Ovary (tissue), 9 donors: Measurements from ENCODE around the gene RWDD1. TPM values are rescaled to one million over a fixed set of nuclear protein-coding genes. Genes with fewer than 3 reads are reported as not detected.

Source experiments
- DNase-seq, 5 donors: peaks; one replicate each; pipeline ENCODE4 v3.0.0-alpha.2; 2019 to 2020
- H3K27ac ChIP-seq, 2 donors: fragments of 200-600 bp; one replicate each; pipeline versions ENCODE4 v1.5.1 to v1.8.0; 2019 to 2022
- H3K27me3 ChIP-seq: fragments of 200-600 bp; one replicate; pipeline ENCODE4 v1.8.0; 2022
- H3K36me3 ChIP-seq: fragments of 200-600 bp; sonication (generic); one replicate; pipeline ENCODE4 v1.5.1; 2019
- H3K4me1 ChIP-seq: one replicate; pipeline ENCODE4 v1.8.1; 2013; ENCODE audit warnings: mild to moderate bottlenecking, moderate library complexity; ENCODE audit not compliant: insufficient read depth
- H3K4me3 ChIP-seq: fragments of 200-600 bp; sonication (generic); one replicate; pipeline ENCODE4 v1.5.1; 2017
- H3K9me3 ChIP-seq, 2 donors: fragments of 200-600 bp in 1 of 2; sonication (generic) in 1 of 2; one replicate each; pipeline versions ENCODE4 v1.5.1 to v1.8.1; 2013 to 2019; ENCODE audit warnings: mild to moderate bottlenecking in 1 of 2, moderate library complexity in 1 of 2
- EP300 ChIP-seq: sonication (generic); formaldehyde crosslinking; IDR thresholded peaks from one replicate; pipeline ENCODE4 v1.6.1; 2017; ENCODE audit warnings: antibody characterized with exemption
- POLR2A ChIP-seq: fragments of 450-650 bp; IDR thresholded peaks from one replicate; pipeline ENCODE4 v1.6.1; 2017; ENCODE audit warnings: antibody characterized with exemption, mild to moderate bottlenecking, moderate library complexity
- WGBS, 3 donors: extraction: QIAGEN DNeasy Blood & Tissue Kit in 1 of 3; methylation state at CpG; one replicate each; pipeline versions ENCODE4 v1.1.5 to v1.1.7; 2013 to 2017; 5-methylcytosine and 5-hydroxymethylcytosine counted together
- intact Hi-C, 4 donors: fragments of 100-400 bp; cut with DNase I; formaldehyde crosslinking; loops; one replicate each; pipeline versions ENCODE4 v1.11.0 to v1.15.1; 2022 to 2023
- polyA plus RNA-seq, 2 donors: library from polyadenylated mRNA; stranded (reverse); fragments of 200-250 nt in 1 of 2; fragments of 350-450 nt in 1 of 2; fragmentation: Illumina TruSeq in 1 of 2; extraction: RNeasy Lipid Tissue Mini Kit (QIAGEN cat#74804) in 1 of 2; gene quantifications; one replicate each; pipeline ENCODE4 v1.2.3, GENCODE V29; 2013 to 2014
- total RNA-seq, 7 donors: library from RNA; depleted of rRNA in 2 of 7; stranded (reverse); fragments of >200 nt in 2 of 7; fragmentation: NEBNext Ultra II Directional in 3 of 7; extraction: Animal tissue kit (Norgen Biotek cat#: 25700) in 3 of 7; gene quantifications; one replicate each; pipeline versions ENCODE4 v1.1.0 to v1.2.4, GENCODE V29; 2016 to 2023
- TF ChIP-seq, protein P1 (sequence below), 3 donors: fragments of 450-650 bp in 2 of 3; fragments of 200-600 bp in 1 of 3; IDR thresholded peaks; one replicate each; pipeline versions ENCODE4 v1.5.1 to v1.8.0; 2016 to 2022; ENCODE audit warnings: antibody characterized with exemption in 3 of 3, mild to moderate bottlenecking in 1 of 3
- donor health status: DM: no; HTN: no; CAD: no; lungs with moderate emphysema.
- donor health status: DM: no; HTN: no; CAD: no.
- donor health status: Bipolar disorder and iron deficiency.
- donor health status: DM: yes; HTN: yes; CAD: no.
- donor health status: DM: no; HTN: no; CAD: no.
- donor health status: DM: yes; HTN: yes; CAD: no.

The RWDD1 gene
- total and polyA plus RNA-seq, 9 donors, result 36.5 to 82.2 (median 49.3) TPM

DNA sequence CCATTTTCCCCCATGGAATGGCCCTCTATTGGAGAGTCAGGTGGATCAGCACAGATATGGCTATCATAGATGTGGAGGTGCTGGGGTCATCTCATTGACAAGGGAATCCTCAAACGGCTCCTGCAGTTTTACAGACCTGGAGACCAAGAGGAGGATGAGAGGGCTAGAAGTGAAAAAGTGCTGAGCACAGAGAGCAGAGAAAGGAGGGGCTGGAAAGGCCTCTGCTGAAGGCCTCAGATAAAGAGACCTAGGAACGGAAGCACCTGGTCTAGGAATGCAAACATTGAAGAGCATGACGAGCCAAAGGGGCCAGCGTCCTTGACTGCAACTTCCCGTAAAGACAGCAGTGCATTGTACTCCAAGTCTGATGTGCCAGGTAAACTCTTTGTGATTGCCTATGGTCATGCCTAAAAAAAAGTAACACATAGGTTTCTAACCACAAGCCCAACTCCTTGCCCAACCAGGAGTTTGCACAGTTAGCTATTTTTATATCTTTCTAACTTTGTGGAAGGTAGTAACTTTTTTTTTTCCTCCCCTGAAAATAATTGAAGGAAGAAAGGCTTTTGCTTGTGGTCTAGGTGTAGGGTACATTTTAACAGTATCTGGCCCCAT is 60.2 kb downstream of the RWDD1 start:
- H3K4me3 ChIP-seq, result no peak overlapping the region
- WGBS, 3 donors, result 4 to 23% (median 15%) methylated on average over 5 of the region's 5 CpGs
- DNase-seq, result peak in 2 of 5 donors; percentile 10 to 48
- H3K36me3 ChIP-seq, result no peaks in the 10 kb centered on the region
- H3K4me1 ChIP-seq, result peaks cover 4% of the 10 kb centered on the region
- no peaks in the 10 kb centered on the region for H3K9me3 ChIP-seq
- intact Hi-C loops, result no loop called here
- TF ChIP-seq EP300 (no peak), POLR2A (no peak)
- TF ChIP-seq, protein P1, sequence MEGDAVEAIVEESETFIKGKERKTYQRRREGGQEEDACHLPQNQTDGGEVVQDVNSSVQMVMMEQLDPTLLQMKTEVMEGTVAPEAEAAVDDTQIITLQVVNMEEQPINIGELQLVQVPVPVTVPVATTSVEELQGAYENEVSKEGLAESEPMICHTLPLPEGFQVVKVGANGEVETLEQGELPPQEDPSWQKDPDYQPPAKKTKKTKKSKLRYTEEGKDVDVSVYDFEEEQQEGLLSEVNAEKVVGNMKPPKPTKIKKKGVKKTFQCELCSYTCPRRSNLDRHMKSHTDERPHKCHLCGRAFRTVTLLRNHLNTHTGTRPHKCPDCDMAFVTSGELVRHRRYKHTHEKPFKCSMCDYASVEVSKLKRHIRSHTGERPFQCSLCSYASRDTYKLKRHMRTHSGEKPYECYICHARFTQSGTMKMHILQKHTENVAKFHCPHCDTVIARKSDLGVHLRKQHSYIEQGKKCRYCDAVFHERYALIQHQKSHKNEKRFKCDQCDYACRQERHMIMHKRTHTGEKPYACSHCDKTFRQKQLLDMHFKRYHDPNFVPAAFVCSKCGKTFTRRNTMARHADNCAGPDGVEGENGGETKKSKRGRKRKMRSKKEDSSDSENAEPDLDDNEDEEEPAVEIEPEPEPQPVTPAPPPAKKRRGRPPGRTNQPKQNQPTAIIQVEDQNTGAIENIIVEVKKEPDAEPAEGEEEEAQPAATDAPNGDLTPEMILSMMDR (IDR thresholded peaks at IDR 0.05), result no peak
- no peak overlapping the region for H3K27ac ChIP-seq
- H3K27me3 ChIP-seq, result no peaks in the 10 kb centered on the region

DNA sequence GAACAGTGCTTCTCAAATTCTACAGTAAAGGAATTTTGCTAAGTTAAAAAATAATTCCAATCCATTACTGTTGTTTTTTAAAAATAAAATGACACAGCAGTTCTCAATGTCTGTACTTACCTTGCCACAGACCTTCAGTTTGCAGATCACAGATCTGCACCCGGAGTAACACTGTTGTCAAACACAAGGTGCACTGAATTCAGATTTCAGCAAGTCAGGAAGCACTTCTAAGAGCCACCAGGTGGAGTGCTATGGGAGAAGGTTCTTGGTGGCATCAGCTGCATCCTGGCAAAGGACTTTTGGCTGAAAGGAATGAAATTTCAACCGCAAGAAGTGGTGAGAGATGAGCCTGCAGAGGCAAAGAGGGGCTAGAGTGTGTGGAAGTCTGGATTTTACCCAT is 62.4 kb downstream of the RWDD1 start:
- intact Hi-C loops, result no loop called here
- Histone ChIP-seq H3K4me3 (no peak overlapping the region), H3K4me1 (peaks cover 4% of the 10 kb centered on the region), H3K27ac (no peak overlapping the region), H3K36me3 (no peaks in the 10 kb centered on the region), H3K27me3 (no peaks in the 10 kb centered on the region), H3K9me3 (no peaks in the 10 kb centered on the region)
- no peak for DNase-seq
- 82 to 92% (median 90%) methylated on average over 2 of the region's 2 CpGs for WGBS, 3 donors
- TF ChIP-seq POLR2A, result no peak
- TF ChIP-seq EP300, result no peak
- TF ChIP-seq, protein P1 (IDR thresholded peaks at IDR 0.05), result no peak

Other genes with a start within 250 kb of the RWDD1 start
- 10 to 100 TPM; 27.9 to 61.6 (median 43.1) TPM for gene DSE, start 200.6 kb upstream of the RWDD1 start, total RNA-seq
- gene DSE, start 200.6 kb upstream of the RWDD1 start, polyA plus RNA-seq, result 10 to 100 TPM; 23.1 to 29.0 TPM
- 1 to 10 TPM; 1.6 to 8.5 (median 3.0) TPM for gene CALHM6, start 110.1 kb upstream of the RWDD1 start, total RNA-seq
- gene CALHM6, start 110.1 kb upstream of the RWDD1 start, polyA plus RNA-seq, result 10 to 100 TPM in 1 of 2 donors, 1 to 10 TPM in 1; 5.2 to 14.0 TPM
- gene CALHM5, start 59.9 kb upstream of the RWDD1 start, total RNA-seq, result 1 to 10 TPM in 2 of 7 donors, under 1 TPM in 5; 0.20 to 1.2 (median 0.68) TPM
- 1 to 10 TPM in 1 of 2 donors, under 1 TPM in 1; 0.70 to 3.2 TPM for gene CALHM5, start 59.9 kb upstream of the RWDD1 start, polyA plus RNA-seq
- gene TRAPPC3L, start 25.8 kb upstream of the RWDD1 start, total RNA-seq, result under 1 TPM in 1 of 7 donors, not detected in 6; 0.10 TPM
- under 1 TPM; 0.08 to 0.20 TPM for gene TRAPPC3L, start 25.8 kb upstream of the RWDD1 start, polyA plus RNA-seq
- gene CALHM4, start 17.8 kb upstream of the RWDD1 start, total RNA-seq, result not detected
- under 1 TPM in 1 of 2 donors, not detected in 1; 0.38 TPM for gene CALHM4, start 17.8 kb upstream of the RWDD1 start, polyA plus RNA-seq
- gene RSPH4A, start 45.0 kb downstream of the RWDD1 start, total RNA-seq, result 10 to 100 TPM in 1 of 7 donors, 1 to 10 TPM in 6; 1.0 to 17.9 (median 2.3) TPM
- under 1 TPM; 0.52 to 0.55 TPM for gene RSPH4A, start 45.0 kb downstream of the RWDD1 start, polyA plus RNA-seq
- gene ZUP1, start 97.3 kb downstream of the RWDD1 start, total RNA-seq, result 1 to 10 TPM; 4.3 to 8.6 (median 5.0) TPM
- gene ZUP1, start 97.3 kb downstream of the RWDD1 start, polyA plus RNA-seq, result 1 to 10 TPM; 3.5 to 4.3 TPM
- gene KPNA5, start 109.7 kb downstream of the RWDD1 start, total RNA-seq, result 10 to 100 TPM; 14.4 to 50.6 (median 36.5) TPM
- gene KPNA5, start 109.7 kb downstream of the RWDD1 start, polyA plus RNA-seq, result 1 to 10 TPM; 7.1 to 9.3 TPM
- 1 to 10 TPM; 2.2 to 9.5 (median 6.4) TPM for gene FAM162B, start 194.2 kb downstream of the RWDD1 start, total RNA-seq
- gene FAM162B, start 194.2 kb downstream of the RWDD1 start, polyA plus RNA-seq, result 10 to 100 TPM in 1 of 2 donors, 1 to 10 TPM in 1; 4.7 to 11.6 TPM